Measurements from ENCODE around the gene YTHDF1.
"Not testable (repeated sequence)": the region's sequence is repeated elsewhere in the genome, so short reads cannot be mapped to it uniquely, and the experiment has no call there.

The YTHDF1 gene

GRCh38 chr20:63216041-63216848 is at the start of gene YTHDF1:
Gene YTHDF1, minus strand, starts transcription at chr20:63216131. Its CDS starts 239 bp downstream, at chr20:63215892.
- DNase-seq (ENCODE audit: low read depth) = peak; percentile 92

- no peak for DNase-seq (ENCODE audit: low read depth)
Measured at GRCh38 chr20:63264519-63264918, 48.6 kb upstream of the YTHDF1 start.

GRCh38 chr20:63264000-63264399 is 48.1 kb upstream of the YTHDF1 start:
- no peak for DNase-seq (ENCODE audit: low read depth)

GRCh38 chr20:63262836-63263235 is 46.9 kb upstream of the YTHDF1 start:
- no peak for DNase-seq (ENCODE audit: low read depth)

- DNase-seq (ENCODE audit: low read depth) = no peak
Measured at GRCh38 chr20:63261795-63262528, 46.0 kb upstream of the YTHDF1 start.

GRCh38 chr20:63261060-63261794 is 45.3 kb upstream of the YTHDF1 start:
- DNase-seq (ENCODE audit: low read depth) = no peak

GRCh38 chr20:63260521-63260920 is 44.6 kb upstream of the YTHDF1 start:
- no peak for DNase-seq (ENCODE audit: low read depth)

GRCh38 chr20:63259734-63260460 is 44.0 kb upstream of the YTHDF1 start:
- no peak for DNase-seq (ENCODE audit: low read depth)

GRCh38 chr20:63258781-63259180 is 42.9 kb upstream of the YTHDF1 start:
- no peak for DNase-seq (ENCODE audit: low read depth)

- no peak for DNase-seq (ENCODE audit: low read depth)
Measured at GRCh38 chr20:63257629-63258028, 41.7 kb upstream of the YTHDF1 start.

- no peak for DNase-seq (ENCODE audit: low read depth)
Measured at GRCh38 chr20:63256954-63257353, 41.0 kb upstream of the YTHDF1 start.

- no peak for DNase-seq (ENCODE audit: low read depth)
Measured at GRCh38 chr20:63255931-63256704, 40.2 kb upstream of the YTHDF1 start.

GRCh38 chr20:63254606-63255384 is 38.9 kb upstream of the YTHDF1 start:
- no peak for DNase-seq (ENCODE audit: low read depth)

GRCh38 chr20:63254232-63254605 is 38.3 kb upstream of the YTHDF1 start, which contains the start of gene NKAIN4:
Gene NKAIN4, minus strand, starts transcription at chr20:63254463. Its CDS starts 13 bp downstream, at chr20:63254450.
- no peak for DNase-seq (ENCODE audit: low read depth)

- no peak for DNase-seq (ENCODE audit: low read depth)
Measured at GRCh38 chr20:63253438-63254231, 37.7 kb upstream of the YTHDF1 start.

GRCh38 chr20:63253065-63253437 is 37.1 kb upstream of the YTHDF1 start:
- DNase-seq (ENCODE audit: low read depth) = no peak

GRCh38 chr20:63252284-63252711 is 36.4 kb upstream of the YTHDF1 start:
- no peak for DNase-seq (ENCODE audit: low read depth)

GRCh38 chr20:63251350-63251749 is 35.4 kb upstream of the YTHDF1 start:
- DNase-seq (ENCODE audit: low read depth) = not testable (repeated sequence)

- DNase-seq (ENCODE audit: low read depth) = no peak
Measured at GRCh38 chr20:63249891-63250290, 34.0 kb upstream of the YTHDF1 start.
